Measurements from ENCODE around the gene KDM2A. TPM values are rescaled to one million over a fixed set of nuclear protein-coding genes. Genes with fewer than 3 reads are reported as not detected.

The KDM2A gene
- total and polyA plus RNA-seq, 2 of the 13 experiments (the other 11 are each of a cell fraction or from before 2014, with no cell fraction given) = 31.3 to 31.4 TPM

DNA sequence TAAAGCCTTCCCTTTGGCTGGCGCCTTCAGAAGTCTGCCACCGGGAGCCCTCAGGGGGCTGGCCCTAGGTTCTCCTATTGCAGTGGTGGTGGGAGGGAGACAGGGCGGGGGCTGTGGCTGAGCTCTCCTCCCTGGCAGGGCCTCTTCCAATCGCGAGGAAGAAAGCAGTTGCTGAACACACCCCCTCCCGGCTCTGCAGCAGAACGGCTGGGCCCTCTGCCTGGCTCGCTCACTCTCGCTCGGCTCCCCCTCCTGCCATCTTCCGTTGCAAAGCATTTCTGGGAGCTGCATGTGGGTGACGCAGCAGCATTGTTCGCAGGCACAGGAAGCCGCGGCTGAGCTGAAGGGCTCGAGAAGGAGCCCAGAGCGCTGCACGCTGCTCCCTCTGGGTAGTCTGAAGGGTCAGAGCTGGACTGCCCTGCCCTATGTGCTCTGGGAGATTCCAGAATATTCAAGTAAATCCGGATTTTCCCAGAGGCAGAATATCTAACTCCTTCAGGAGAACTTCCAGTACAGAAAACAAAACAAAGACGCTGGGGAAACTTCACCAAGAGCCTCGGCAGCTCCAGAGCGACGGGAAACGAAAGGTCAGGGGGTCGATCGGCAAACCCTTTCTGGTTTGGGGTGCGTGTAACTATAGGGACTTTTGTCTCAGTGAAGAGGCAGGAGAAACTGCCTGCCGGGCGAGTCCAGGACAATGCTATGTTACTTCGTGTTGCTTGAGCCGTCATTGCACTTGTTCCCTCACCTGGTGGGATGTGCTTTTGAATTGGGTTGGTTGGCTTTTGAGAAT is 120.9 kb downstream of the KDM2A start (continued):
- TF ChIP-seq, protein P1, sequence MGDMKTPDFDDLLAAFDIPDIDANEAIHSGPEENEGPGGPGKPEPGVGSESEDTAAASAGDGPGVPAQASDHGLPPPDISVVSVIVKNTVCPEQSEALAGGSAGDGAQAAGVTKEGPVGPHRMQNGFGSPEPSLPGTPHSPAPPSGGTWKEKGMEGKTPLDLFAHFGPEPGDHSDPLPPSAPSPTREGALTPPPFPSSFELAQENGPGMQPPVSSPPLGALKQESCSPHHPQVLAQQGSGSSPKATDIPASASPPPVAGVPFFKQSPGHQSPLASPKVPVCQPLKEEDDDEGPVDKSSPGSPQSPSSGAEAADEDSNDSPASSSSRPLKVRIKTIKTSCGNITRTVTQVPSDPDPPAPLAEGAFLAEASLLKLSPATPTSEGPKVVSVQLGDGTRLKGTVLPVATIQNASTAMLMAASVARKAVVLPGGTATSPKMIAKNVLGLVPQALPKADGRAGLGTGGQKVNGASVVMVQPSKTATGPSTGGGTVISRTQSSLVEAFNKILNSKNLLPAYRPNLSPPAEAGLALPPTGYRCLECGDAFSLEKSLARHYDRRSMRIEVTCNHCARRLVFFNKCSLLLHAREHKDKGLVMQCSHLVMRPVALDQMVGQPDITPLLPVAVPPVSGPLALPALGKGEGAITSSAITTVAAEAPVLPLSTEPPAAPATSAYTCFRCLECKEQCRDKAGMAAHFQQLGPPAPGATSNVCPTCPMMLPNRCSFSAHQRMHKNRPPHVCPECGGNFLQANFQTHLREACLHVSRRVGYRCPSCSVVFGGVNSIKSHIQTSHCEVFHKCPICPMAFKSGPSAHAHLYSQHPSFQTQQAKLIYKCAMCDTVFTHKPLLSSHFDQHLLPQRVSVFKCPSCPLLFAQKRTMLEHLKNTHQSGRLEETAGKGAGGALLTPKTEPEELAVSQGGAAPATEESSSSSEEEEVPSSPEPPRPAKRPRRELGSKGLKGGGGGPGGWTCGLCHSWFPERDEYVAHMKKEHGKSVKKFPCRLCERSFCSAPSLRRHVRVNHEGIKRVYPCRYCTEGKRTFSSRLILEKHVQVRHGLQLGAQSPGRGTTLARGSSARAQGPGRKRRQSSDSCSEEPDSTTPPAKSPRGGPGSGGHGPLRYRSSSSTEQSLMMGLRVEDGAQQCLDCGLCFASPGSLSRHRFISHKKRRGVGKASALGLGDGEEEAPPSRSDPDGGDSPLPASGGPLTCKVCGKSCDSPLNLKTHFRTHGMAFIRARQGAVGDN (CRISPR knock-in tag; IDR thresholded peaks at IDR 0.05) = peak; percentile 94
- peak; percentile 66; the same call in 1 of the 2 replicates for TF ChIP-seq RFXAP (CRISPR knock-in tag; IDR thresholded peaks at IDR 0.05; ENCODE audit: borderline replicate concordance)
- peak; percentile 74; the same call in 1 of the 2 replicates for TF ChIP-seq MIER2 (CRISPR knock-in tag; IDR thresholded peaks at IDR 0.05)
- peak; percentile 95; the same call in 1 of the 2 replicates for TF ChIP-seq AHR (CRISPR knock-in tag; IDR thresholded peaks at IDR 0.05)
- TF ChIP-seq, protein P2, sequence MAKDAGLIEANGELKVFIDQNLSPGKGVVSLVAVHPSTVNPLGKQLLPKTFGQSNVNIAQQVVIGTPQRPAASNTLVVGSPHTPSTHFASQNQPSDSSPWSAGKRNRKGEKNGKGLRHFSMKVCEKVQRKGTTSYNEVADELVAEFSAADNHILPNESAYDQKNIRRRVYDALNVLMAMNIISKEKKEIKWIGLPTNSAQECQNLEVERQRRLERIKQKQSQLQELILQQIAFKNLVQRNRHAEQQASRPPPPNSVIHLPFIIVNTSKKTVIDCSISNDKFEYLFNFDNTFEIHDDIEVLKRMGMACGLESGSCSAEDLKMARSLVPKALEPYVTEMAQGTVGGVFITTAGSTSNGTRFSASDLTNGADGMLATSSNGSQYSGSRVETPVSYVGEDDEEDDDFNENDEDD (CRISPR knock-in tag; IDR thresholded peaks at IDR 0.05; ENCODE audit: borderline replicate concordance) = peak; percentile 37; the same call in 1 of the 2 replicates
- TF ChIP-seq BCL6 (CRISPR knock-in tag; IDR thresholded peaks at IDR 0.05) = peak; percentile 55
- TF ChIP-seq KLF6 (CRISPR knock-in tag; IDR thresholded peaks at IDR 0.05) = peak; percentile 89
- TF ChIP-seq, protein P3, sequence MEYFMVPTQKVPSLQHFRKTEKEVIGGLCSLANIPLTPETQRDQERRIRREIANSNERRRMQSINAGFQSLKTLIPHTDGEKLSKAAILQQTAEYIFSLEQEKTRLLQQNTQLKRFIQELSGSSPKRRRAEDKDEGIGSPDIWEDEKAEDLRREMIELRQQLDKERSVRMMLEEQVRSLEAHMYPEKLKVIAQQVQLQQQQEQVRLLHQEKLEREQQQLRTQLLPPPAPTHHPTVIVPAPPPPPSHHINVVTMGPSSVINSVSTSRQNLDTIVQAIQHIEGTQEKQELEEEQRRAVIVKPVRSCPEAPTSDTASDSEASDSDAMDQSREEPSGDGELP (IDR thresholded peaks at IDR 0.05; ENCODE audit: borderline replicate concordance, low read depth) = peak; percentile 16; the same call in 1 of the 2 replicates
- peak; percentile 71; the same call in 1 of the 2 replicates for TF ChIP-seq MIXL1 (CRISPR knock-in tag; IDR thresholded peaks at IDR 0.05)
- 0 out of 2 replicates have a peak, but pooled peaks have one; percentile 49 for TF ChIP-seq ZNF709 (CRISPR knock-in tag; IDR thresholded peaks at IDR 0.05)
- TF ChIP-seq RBM22 (optimal IDR thresholded peaks at IDR 0.05; ENCODE audit: low read length) = no peak
- TF ChIP-seq, protein P4, sequence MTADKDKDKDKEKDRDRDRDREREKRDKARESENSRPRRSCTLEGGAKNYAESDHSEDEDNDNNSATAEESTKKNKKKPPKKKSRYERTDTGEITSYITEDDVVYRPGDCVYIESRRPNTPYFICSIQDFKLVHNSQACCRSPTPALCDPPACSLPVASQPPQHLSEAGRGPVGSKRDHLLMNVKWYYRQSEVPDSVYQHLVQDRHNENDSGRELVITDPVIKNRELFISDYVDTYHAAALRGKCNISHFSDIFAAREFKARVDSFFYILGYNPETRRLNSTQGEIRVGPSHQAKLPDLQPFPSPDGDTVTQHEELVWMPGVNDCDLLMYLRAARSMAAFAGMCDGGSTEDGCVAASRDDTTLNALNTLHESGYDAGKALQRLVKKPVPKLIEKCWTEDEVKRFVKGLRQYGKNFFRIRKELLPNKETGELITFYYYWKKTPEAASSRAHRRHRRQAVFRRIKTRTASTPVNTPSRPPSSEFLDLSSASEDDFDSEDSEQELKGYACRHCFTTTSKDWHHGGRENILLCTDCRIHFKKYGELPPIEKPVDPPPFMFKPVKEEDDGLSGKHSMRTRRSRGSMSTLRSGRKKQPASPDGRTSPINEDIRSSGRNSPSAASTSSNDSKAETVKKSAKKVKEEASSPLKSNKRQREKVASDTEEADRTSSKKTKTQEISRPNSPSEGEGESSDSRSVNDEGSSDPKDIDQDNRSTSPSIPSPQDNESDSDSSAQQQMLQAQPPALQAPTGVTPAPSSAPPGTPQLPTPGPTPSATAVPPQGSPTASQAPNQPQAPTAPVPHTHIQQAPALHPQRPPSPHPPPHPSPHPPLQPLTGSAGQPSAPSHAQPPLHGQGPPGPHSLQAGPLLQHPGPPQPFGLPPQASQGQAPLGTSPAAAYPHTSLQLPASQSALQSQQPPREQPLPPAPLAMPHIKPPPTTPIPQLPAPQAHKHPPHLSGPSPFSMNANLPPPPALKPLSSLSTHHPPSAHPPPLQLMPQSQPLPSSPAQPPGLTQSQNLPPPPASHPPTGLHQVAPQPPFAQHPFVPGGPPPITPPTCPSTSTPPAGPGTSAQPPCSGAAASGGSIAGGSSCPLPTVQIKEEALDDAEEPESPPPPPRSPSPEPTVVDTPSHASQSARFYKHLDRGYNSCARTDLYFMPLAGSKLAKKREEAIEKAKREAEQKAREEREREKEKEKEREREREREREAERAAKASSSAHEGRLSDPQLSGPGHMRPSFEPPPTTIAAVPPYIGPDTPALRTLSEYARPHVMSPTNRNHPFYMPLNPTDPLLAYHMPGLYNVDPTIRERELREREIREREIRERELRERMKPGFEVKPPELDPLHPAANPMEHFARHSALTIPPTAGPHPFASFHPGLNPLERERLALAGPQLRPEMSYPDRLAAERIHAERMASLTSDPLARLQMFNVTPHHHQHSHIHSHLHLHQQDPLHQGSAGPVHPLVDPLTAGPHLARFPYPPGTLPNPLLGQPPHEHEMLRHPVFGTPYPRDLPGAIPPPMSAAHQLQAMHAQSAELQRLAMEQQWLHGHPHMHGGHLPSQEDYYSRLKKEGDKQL (CRISPR knock-in tag; IDR thresholded peaks at IDR 0.05; ENCODE audit: low read depth) = no peak
- TF ChIP-seq, protein P5, sequence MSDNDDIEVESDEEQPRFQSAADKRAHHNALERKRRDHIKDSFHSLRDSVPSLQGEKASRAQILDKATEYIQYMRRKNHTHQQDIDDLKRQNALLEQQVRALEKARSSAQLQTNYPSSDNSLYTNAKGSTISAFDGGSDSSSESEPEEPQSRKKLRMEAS (IDR thresholded peaks at IDR 0.05) = peak; percentile 94
- peak; percentile 98 for TF ChIP-seq HDAC1 (CRISPR knock-in tag; IDR thresholded peaks at IDR 0.05)
- TF ChIP-seq, protein P6, sequence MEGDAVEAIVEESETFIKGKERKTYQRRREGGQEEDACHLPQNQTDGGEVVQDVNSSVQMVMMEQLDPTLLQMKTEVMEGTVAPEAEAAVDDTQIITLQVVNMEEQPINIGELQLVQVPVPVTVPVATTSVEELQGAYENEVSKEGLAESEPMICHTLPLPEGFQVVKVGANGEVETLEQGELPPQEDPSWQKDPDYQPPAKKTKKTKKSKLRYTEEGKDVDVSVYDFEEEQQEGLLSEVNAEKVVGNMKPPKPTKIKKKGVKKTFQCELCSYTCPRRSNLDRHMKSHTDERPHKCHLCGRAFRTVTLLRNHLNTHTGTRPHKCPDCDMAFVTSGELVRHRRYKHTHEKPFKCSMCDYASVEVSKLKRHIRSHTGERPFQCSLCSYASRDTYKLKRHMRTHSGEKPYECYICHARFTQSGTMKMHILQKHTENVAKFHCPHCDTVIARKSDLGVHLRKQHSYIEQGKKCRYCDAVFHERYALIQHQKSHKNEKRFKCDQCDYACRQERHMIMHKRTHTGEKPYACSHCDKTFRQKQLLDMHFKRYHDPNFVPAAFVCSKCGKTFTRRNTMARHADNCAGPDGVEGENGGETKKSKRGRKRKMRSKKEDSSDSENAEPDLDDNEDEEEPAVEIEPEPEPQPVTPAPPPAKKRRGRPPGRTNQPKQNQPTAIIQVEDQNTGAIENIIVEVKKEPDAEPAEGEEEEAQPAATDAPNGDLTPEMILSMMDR (CRISPR knock-in tag; IDR thresholded peaks at IDR 0.05) = peak; percentile 41
